ENCODE results near the gene CD86. TPM values are rescaled to one million over a fixed set of nuclear protein-coding genes. Genes with fewer than 3 reads are reported as not detected.

Gene CD86
- total and polyA plus RNA-seq, 3 donors from 2014 or later = 3.2 to 4.5 (median 3.4) TPM

GRCh38 chr3:122052968-122053367 lies 2.2 kb upstream of the CD86 start:
- no peak overlapping the region for H3K27ac ChIP-seq
- no peak for DNase-seq

DNA sequence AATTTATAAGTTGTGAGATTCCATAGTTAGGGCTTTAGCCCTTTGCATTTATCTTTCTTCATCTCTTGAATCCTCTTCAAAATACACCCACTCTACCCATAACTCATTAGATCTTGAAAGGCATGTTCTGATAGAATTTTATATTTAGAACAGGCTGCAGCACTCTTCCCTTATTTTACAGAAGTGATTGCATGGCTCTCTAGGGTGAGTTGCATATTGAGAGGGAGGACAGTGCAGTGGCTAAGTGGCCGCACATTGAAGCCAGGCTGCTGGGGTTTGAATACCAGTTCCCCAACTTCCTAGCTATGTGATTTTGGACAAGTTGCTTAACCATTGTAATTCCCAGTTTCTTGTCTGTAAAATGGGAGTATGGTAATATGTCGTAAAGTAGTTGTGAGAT lies 2.5 kb downstream of the CD86 start:
- DNase-seq = no peak
- no peaks in the 10 kb centered on the region for H3K9me3 ChIP-seq
- H3K36me3 ChIP-seq (ENCODE audit: low read depth, missing control alignments) = no peaks in the 10 kb centered on the region
- no peak overlapping the region for H3K4me3 ChIP-seq
- H3K27me3 ChIP-seq = no peaks in the 10 kb centered on the region
- TF ChIP-seq, protein P1, sequence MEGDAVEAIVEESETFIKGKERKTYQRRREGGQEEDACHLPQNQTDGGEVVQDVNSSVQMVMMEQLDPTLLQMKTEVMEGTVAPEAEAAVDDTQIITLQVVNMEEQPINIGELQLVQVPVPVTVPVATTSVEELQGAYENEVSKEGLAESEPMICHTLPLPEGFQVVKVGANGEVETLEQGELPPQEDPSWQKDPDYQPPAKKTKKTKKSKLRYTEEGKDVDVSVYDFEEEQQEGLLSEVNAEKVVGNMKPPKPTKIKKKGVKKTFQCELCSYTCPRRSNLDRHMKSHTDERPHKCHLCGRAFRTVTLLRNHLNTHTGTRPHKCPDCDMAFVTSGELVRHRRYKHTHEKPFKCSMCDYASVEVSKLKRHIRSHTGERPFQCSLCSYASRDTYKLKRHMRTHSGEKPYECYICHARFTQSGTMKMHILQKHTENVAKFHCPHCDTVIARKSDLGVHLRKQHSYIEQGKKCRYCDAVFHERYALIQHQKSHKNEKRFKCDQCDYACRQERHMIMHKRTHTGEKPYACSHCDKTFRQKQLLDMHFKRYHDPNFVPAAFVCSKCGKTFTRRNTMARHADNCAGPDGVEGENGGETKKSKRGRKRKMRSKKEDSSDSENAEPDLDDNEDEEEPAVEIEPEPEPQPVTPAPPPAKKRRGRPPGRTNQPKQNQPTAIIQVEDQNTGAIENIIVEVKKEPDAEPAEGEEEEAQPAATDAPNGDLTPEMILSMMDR (IDR thresholded peaks at IDR 0.05) = no peak
- TF ChIP-seq POLR2A (IDR thresholded peaks at IDR 0.05) = no peak
- WGBS, 2 donors = 90 to 91% methylated on average over 2 of the region's 2 CpGs
- H3K4me1 ChIP-seq = no peaks in the 10 kb centered on the region
- H3K27ac ChIP-seq = no peak overlapping the region
- intact Hi-C loops (cut with DNase I; ENCODE audit: low total_unique reads) = no loop called here

More at GRCh38 chr3:122052968-122053367, 2.2 kb upstream of the CD86 start:
- Histone ChIP-seq H3K4me1 (no peaks in the 10 kb centered on the region), H3K9me3 (no peaks in the 10 kb centered on the region), H3K36me3 (ENCODE audit: low read depth, missing control alignments) (no peaks in the 10 kb centered on the region), H3K4me3 (no peak overlapping the region), H3K27me3 (no peaks in the 10 kb centered on the region)
- TF ChIP-seq, protein P1 (IDR thresholded peaks at IDR 0.05) = no peak
- no peak for TF ChIP-seq POLR2A (IDR thresholded peaks at IDR 0.05)
- 52 to 66% methylated on average over 3 of the region's 3 CpGs for WGBS, 2 donors
- intact Hi-C loops (cut with DNase I; ENCODE audit: low total_unique reads) = no loop called here

GRCh38 chr3:122058294-122058693 lies 3.1 kb downstream of the CD86 start:
- Histone ChIP-seq H3K9me3 (no peaks in the 10 kb centered on the region), H3K27me3 (no peaks in the 10 kb centered on the region), H3K4me1 (no peaks in the 10 kb centered on the region), H3K27ac (no peak overlapping the region), H3K36me3 (ENCODE audit: low read depth, missing control alignments) (no peaks in the 10 kb centered on the region), H3K4me3 (no peak overlapping the region)
- WGBS, 2 donors = 79% methylated on average over 1 of the region's 1 CpG
- DNase-seq = no peak
- no peak for TF ChIP-seq POLR2A (IDR thresholded peaks at IDR 0.05)
- TF ChIP-seq, protein P1 (IDR thresholded peaks at IDR 0.05) = no peak
- intact Hi-C loops (cut with DNase I; ENCODE audit: low total_unique reads) = no loop called here

DNA sequence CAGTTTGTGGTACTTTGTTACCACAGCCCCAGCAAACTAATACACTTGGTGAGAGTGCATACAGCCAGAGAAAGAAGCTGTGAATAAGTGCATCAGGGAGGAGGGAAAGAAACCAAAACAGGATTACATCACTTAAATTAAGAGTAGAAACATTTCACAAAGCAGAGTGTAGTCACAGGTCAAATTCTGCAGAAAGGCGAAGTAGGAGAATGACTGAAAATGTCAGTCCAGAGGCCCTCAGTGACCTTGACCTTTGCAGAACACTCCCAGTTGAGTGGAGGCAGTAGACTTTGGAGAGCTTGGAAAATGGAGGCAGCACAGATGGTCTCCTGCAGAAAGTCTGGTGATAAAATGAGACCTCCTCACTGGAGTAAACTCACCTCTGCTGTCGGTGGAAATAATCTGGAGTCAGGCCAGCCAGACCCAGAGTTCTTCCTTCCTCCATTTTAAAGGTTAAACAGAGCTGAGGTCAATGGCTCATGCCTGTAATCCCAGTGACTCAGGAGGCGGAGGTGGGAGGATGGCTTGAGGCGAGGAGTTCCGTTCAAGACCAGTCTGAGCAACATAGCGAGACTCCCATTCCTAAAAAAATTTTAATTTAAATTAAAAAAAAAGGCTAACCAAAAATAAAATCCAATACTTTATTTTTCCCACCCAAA lies 5.0 kb downstream of the CD86 start:
- TF ChIP-seq POLR2A (IDR thresholded peaks at IDR 0.05) = no peak
- TF ChIP-seq, protein P1 (IDR thresholded peaks at IDR 0.05) = no peak
- no peak for DNase-seq
- intact Hi-C loops (cut with DNase I; ENCODE audit: low total_unique reads) = no loop called here

DNA sequence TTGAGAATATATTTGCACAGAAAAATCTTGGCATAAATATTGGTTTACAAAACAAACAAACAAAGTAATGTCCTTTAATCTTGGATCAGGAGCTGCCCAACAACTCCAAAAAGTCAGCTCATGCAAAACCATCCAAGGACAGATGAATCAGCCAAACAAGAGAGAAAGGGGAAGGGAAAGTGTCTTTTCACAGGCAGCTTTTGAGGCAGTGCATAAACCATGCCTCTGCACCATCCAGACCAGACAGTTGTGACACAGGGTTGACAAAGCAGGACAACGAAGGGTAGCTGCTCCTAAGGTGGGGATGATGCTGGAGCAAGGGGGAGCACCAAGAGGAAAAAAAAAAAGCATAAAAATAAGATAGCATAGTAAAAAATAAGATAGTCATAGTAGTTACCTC lies 8.7 kb downstream of the CD86 start:
- H3K4me3 ChIP-seq = no peak overlapping the region
- H3K4me1 ChIP-seq = no peaks in the 10 kb centered on the region
- TF ChIP-seq, protein P1 (IDR thresholded peaks at IDR 0.05) = no peak
- TF ChIP-seq POLR2A (IDR thresholded peaks at IDR 0.05) = no peak
- no peak overlapping the region for H3K27ac ChIP-seq
- H3K36me3 ChIP-seq (ENCODE audit: low read depth, missing control alignments) = no peaks in the 10 kb centered on the region
- H3K9me3 ChIP-seq = no peaks in the 10 kb centered on the region
- 62 to 78% methylated on average over 1 of the region's 1 CpG for WGBS, 2 donors
- H3K27me3 ChIP-seq = no peaks in the 10 kb centered on the region
- no peak for DNase-seq
- intact Hi-C loops (cut with DNase I; ENCODE audit: low total_unique reads) = no loop called here

More for the DNA sequence above, 5.0 kb downstream of the CD86 start:
- 69 to 86% methylated on average over 6 of the region's 6 CpGs for WGBS, 2 donors
- Histone ChIP-seq H3K27me3 (no peaks in the 10 kb centered on the region), H3K36me3 (ENCODE audit: low read depth, missing control alignments) (no peaks in the 10 kb centered on the region), H3K9me3 (no peaks in the 10 kb centered on the region), H3K27ac (no peak overlapping the region), H3K4me3 (no peak overlapping the region), H3K4me1 (no peaks in the 10 kb centered on the region)
